Stomach (tissue), 4 donors: ENCODE data around the gene C2CD2.

Source experiments
- CTCF ChIP-seq, 7 experiments: fragments of 450-650 bp in 4 of 7; fragments of 200-600 bp in 3 of 7; sonication (generic) in 3 of 7; IDR thresholded peaks; one replicate each; pipeline ENCODE4 v1.5.1; 2016 to 2019; ENCODE audit warnings: antibody characterized with exemption in 7 of 7, control low read depth in 2 of 7, mild to moderate bottlenecking in 1 of 7
- POLR2A ChIP-seq, 4 donors: fragments of 450-650 bp; IDR thresholded peaks; one replicate each; pipeline ENCODE4 v1.6.1; 2016; ENCODE audit warnings: antibody characterized with exemption in 4 of 4, control low read depth in 2 of 4, mild to moderate bottlenecking in 1 of 4, moderate library complexity in 1 of 4
- POLR2AphosphoS5 ChIP-seq, 3 donors: sonication (generic); formaldehyde crosslinking; IDR thresholded peaks; one replicate each; pipeline ENCODE4 v1.6.1; 2016; ENCODE audit warnings: antibody characterized with exemption in 3 of 3

DNA sequence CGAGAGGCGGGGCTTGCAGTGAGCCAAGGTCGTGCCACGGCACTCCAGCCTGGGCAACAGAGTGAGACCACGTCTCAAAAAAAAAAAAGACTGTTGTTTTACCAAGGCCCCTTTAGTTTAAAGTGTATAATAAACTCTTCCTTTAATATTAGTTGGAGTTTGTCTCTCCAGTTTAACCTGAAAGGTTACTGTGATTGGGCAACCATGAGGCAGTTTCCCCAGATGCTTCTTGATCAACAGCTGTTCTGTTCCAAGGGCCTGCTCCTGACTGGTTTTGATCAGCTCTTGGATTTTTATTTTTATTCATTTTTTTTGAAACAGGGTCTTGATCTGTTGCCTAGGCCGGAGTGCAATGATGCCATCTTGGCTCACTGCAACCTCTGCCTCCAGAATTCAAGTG lies 18.1 kb upstream of the C2CD2 start:
- TF ChIP-seq POLR2A (IDR thresholded peaks at IDR 0.05) (no peak), CTCF (IDR thresholded peaks at IDR 0.05) (no peak), POLR2AphosphoS5 (IDR thresholded peaks at IDR 0.05) (no peak)
